ENCODE data around the gene STARD8. TPM values are rescaled to one million over a fixed set of nuclear protein-coding genes. Genes with fewer than 3 reads are reported as not detected.
A peak's percentile ranks its signal among the peaks of the same experiment; 100 is the strongest.

Gene STARD8
- total and polyA plus RNA-seq, 7 donors, result 0.92 to 10.7 (median 5.3) TPM

- intact Hi-C loops (cut with DNase I), result no loop called here
- Histone ChIP-seq H3K36me3 (no peaks in the 10 kb centered on the region), H3K27me3 (no peaks in the 10 kb centered on the region), H3K27ac (no peak overlapping the region), H3K9me3 (no peaks in the 10 kb centered on the region), H3K4me1 (no peaks in the 10 kb centered on the region), H3K4me3 (no peak overlapping the region)
- peak; percentile 45 for DNase-seq
- no peak for TF ChIP-seq CTCF (IDR thresholded peaks at IDR 0.05)
- no peak for TF ChIP-seq POLR2A (IDR thresholded peaks at IDR 0.05)
- no peak for TF ChIP-seq POLR2AphosphoS5 (IDR thresholded peaks at IDR 0.05)
- no peak for TF ChIP-seq EP300 (IDR thresholded peaks at IDR 0.05)
- 76 to 90% methylated on average over 10 of the region's 10 CpGs for WGBS, 2 donors
Measured at GRCh38 chrX:68724531-68725020, 77.1 kb downstream of the STARD8 start.

GRCh38 chrX:68725756-68726365, 78.4 kb downstream of the STARD8 start:
- H3K4me3 ChIP-seq, result no peak overlapping the region
- peak; percentile 48 for DNase-seq
- no peaks in the 10 kb centered on the region for H3K27me3 ChIP-seq
- H3K36me3 ChIP-seq, result no peaks in the 10 kb centered on the region
- no peak overlapping the region for H3K27ac ChIP-seq
- no peaks in the 10 kb centered on the region for H3K9me3 ChIP-seq
- TF ChIP-seq POLR2AphosphoS5 (IDR thresholded peaks at IDR 0.05), result no peak
- TF ChIP-seq EP300 (IDR thresholded peaks at IDR 0.05), result no peak
- TF ChIP-seq POLR2A (IDR thresholded peaks at IDR 0.05), result no peak
- no peak for TF ChIP-seq CTCF (IDR thresholded peaks at IDR 0.05)
- WGBS, 2 donors, result 72 to 87% methylated on average over 4 of the region's 4 CpGs
- intact Hi-C loops (cut with DNase I), result no loop called here
- no peaks in the 10 kb centered on the region for H3K4me1 ChIP-seq

DNA sequence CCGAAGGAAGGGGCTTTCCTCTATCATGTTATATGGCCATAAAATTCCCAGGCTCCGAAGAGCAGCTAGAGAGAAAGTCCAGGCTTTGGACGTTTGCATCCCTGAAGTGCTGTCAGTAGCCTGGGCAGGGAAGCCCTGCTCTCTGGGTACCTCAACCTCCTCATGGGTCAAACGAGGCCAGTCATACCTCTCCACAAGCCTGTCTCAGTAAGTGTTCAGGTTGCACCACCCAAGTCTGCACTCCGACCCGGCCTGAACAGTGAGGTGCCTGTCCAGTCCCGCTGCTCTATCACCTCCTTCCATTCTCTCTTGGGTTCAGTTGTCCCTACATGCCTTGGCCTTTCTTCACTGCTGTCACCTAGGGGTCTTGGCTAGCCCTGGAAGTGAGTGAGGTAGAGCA, 78.9 kb downstream of the STARD8 start:
- intact Hi-C loops (cut with DNase I), result no loop called here
- no peaks in the 10 kb centered on the region for H3K27me3 ChIP-seq
- no peaks in the 10 kb centered on the region for H3K36me3 ChIP-seq
- WGBS, 2 donors, result 82 to 85% methylated on average over 7 of the region's 7 CpGs
- no peaks in the 10 kb centered on the region for H3K4me1 ChIP-seq
- TF ChIP-seq CTCF (IDR thresholded peaks at IDR 0.05) (no peak), POLR2A (IDR thresholded peaks at IDR 0.05) (no peak), EP300 (IDR thresholded peaks at IDR 0.05) (no peak), POLR2AphosphoS5 (IDR thresholded peaks at IDR 0.05) (no peak)
- DNase-seq, result peak; percentile 41
- H3K9me3 ChIP-seq, result no peaks in the 10 kb centered on the region
- no peak overlapping the region for H3K4me3 ChIP-seq
- no peak overlapping the region for H3K27ac ChIP-seq

DNA sequence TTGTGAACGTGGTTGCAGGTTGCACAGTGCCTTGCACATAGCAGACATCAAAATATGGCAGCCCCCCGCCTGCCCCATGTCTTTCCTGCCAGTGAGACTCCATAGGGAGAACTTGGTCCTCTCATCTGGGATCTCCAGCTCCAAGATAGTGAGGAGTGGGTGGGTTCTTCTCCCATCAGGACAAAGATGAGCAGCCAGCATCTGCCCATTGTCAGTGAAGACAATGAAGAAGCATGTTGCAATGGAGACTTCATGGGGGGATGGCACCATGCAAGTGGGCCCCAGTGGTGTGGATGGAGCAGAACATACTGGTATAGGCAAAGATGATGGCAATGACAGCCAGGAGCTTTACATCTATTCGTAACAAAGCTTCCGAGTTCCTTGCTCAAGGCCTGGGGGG, 80.2 kb downstream of the STARD8 start:
- WGBS, 2 donors, result 86 to 93% methylated on average over 4 of the region's 4 CpGs
- TF ChIP-seq POLR2AphosphoS5 (IDR thresholded peaks at IDR 0.05), result no peak
- TF ChIP-seq EP300 (IDR thresholded peaks at IDR 0.05), result no peak
- no peak for TF ChIP-seq CTCF (IDR thresholded peaks at IDR 0.05)
- no peak for TF ChIP-seq POLR2A (IDR thresholded peaks at IDR 0.05)
- Histone ChIP-seq H3K27ac (no peak overlapping the region), H3K4me3 (no peak overlapping the region), H3K4me1 (no peaks in the 10 kb centered on the region), H3K27me3 (no peaks in the 10 kb centered on the region), H3K36me3 (no peaks in the 10 kb centered on the region), H3K9me3 (no peaks in the 10 kb centered on the region)
- intact Hi-C loops (cut with DNase I), result no loop called here
- peak; percentile 14 for DNase-seq

- WGBS, 2 donors, result 92 to 96% methylated on average over 5 of the region's 5 CpGs
Measured at GRCh38 chrX:68728186-68728585, 80.7 kb downstream of the STARD8 start.

More at GRCh38 chrX:68728186-68728585, 80.7 kb downstream of the STARD8 start:
- no peaks in the 10 kb centered on the region for H3K9me3 ChIP-seq
- TF ChIP-seq POLR2AphosphoS5 (IDR thresholded peaks at IDR 0.05) (no peak), CTCF (IDR thresholded peaks at IDR 0.05) (no peak), POLR2A (IDR thresholded peaks at IDR 0.05) (no peak), EP300 (IDR thresholded peaks at IDR 0.05) (no peak)
- intact Hi-C loops (cut with DNase I), result no loop called here
- no peaks in the 10 kb centered on the region for H3K4me1 ChIP-seq
- no peaks in the 10 kb centered on the region for H3K27me3 ChIP-seq
- H3K4me3 ChIP-seq, result no peak overlapping the region
- no peaks in the 10 kb centered on the region for H3K36me3 ChIP-seq
- no peak overlapping the region for H3K27ac ChIP-seq
- DNase-seq, result peak; percentile 45
